Subcutaneous adipose tissue (tissue), 4 donors: ENCODE data around the gene PAK6. TPM values are rescaled to one million over a fixed set of nuclear protein-coding genes. Genes with fewer than 3 reads are reported as not detected.

Experiments
- total RNA-seq, 4 donors: library from RNA; depleted of rRNA; stranded (reverse); fragments of >200 nt; gene quantifications; one replicate each; pipeline ENCODE4 v1.1.0, GENCODE V29; 2016
- TF ChIP-seq, protein P1 (sequence below): fragments of 450-650 bp; IDR thresholded peaks from one replicate; pipeline ENCODE4 v1.5.1; 2016; ENCODE audit warnings: low read depth, mild to moderate bottlenecking, control low read depth, antibody characterized with exemption, moderate library complexity

Gene PAK6
- total RNA-seq, 4 donors from 2014 or later, result 0.49 to 4.1 (median 0.81) TPM

DNA sequence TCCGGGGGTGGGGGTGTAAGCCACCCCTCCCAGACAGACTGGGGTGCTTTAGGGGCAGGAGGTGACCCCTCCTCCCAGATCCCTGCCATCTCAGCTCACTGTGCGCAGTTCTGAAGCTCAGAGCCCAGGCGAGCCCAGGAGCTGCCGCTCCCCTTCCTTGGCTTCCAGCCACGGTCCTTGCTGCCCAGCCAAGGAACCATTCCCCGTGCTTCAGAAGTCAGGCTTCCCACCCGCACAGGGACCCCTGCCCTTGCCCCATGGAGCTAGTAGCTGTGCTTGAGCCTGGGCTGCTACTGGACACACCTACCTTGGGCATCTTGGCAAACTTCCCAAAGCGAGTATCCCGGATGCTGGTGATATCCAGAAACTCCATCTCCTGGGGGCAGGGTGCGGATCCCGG is 64.1 kb downstream of the PAK6 start:
- TF ChIP-seq, protein P1, sequence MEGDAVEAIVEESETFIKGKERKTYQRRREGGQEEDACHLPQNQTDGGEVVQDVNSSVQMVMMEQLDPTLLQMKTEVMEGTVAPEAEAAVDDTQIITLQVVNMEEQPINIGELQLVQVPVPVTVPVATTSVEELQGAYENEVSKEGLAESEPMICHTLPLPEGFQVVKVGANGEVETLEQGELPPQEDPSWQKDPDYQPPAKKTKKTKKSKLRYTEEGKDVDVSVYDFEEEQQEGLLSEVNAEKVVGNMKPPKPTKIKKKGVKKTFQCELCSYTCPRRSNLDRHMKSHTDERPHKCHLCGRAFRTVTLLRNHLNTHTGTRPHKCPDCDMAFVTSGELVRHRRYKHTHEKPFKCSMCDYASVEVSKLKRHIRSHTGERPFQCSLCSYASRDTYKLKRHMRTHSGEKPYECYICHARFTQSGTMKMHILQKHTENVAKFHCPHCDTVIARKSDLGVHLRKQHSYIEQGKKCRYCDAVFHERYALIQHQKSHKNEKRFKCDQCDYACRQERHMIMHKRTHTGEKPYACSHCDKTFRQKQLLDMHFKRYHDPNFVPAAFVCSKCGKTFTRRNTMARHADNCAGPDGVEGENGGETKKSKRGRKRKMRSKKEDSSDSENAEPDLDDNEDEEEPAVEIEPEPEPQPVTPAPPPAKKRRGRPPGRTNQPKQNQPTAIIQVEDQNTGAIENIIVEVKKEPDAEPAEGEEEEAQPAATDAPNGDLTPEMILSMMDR, result no peak

DNA sequence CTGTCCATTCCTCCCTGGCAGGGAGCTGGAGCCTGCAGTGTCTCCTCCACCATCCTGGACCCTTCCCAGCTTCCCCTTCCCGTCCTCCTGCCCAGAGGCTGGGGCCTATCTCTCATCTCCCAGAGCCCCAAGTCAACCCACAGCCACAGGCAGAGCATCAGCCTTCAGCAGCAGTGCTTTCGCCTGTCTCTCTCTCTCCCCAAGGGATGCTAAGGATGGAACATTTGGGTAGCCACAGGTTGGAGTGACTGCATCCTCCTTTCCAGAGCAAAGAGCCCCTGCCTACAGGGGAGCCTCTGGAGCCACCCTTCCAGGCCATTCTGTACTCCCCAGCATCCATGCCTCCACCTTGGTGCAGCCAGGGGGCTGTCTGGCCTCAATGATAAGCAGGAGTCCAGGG is 64.7 kb downstream of the PAK6 start:
- TF ChIP-seq, protein P1, result no peak

DNA sequence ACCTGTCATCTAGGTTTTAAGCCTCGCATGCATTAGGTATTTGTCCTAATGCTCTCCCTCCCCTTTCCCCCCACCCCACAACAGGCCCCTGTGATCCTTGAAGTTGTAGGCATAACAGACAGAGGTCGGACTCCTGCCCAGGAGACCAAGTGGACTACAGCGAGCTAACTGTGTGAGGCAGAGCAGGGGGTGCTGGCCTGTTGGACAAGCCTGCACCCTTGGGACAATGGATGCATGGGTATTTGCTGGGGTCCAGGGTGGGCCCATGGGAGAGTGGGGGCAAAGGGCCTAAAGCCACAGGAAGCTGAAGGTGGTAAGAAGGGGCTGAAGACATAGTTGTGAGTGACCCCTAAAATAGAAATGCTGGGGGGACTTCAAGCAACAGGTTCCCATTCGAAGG is 66.4 kb downstream of the PAK6 start:
- TF ChIP-seq, protein P1, result no peak

DNA sequence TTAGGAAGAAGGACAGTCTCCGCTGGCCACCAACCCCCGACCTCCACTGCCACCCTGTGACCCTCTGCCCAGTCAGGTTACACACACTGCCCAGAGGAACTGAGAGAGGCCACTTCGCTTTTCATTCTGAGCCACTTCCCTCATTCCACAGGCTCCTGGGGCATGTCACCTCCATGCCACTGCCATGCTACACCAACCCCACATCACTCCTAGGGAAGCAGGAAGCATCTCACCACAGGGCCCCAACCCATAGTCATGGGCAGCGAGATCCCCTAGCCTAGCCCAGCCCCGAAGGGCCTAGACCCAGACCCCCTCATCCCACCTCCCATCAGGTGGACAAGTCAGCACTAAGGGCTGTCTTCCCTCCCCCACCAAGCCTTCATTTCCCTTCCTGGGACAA is 67.5 kb downstream of the PAK6 start:
- TF ChIP-seq, protein P1, result no peak

DNA sequence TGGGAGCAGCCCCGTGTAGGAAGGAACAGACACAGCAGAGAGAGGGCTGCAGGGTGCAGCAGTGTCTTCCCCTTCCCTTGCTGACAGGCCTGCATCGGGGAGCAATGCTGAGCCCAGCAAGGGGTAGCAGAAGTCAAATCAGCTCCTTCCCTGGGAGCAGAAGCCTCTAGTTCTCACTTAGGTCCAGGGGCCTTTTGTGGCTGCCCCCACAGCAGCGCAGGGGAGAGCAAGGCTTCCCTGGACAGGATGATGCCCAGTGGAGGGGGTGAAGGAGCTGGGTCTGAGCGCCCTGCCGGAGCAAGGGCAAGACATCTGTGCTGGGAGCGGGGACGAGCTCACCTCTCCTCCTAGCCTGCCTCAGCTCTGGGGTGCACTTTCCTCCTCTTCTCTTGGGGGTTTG is 68.0 kb downstream of the PAK6 start:
- TF ChIP-seq, protein P1, result no peak

DNA sequence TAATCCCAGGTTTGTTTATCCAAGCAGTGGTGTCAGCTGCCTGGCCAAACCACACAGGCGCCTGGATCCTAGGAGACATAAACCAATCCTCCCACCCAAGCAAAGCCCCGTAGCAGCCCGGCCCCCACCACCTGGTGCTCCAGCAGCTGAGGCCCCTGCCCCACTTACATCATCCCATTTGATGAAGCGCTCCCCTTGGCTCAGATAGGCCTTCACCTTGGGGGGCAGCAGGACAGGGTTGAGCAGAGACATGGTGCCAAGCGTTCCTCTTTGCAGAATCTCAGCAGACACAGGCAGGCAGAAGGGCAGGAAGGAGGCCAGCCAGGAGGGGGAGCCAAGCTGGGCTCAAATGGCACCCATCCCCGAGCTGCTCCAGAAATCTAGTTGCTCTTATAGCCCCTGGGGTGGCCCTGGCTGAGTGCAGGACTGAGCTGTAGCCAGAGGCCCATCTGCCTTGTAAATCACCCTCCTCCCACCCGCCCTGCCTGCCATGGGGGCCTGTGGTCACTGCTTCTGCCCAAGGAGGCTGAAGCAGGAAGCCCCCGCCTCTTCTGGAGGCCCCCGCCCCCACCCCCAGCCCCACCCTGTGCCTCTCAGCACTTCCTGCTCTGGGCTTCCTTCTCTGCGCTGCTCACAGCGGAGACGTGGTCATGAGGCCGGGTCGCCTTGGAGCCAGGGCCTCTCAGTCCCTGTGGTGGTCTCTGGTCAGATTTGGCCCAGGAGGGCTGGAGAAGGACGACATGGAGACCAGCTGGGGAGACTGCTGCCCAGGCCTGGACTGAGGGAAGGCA is 68.8 kb downstream of the PAK6 start, which contains the start of gene PLCB2:
Gene PLCB2, minus strand, starts transcription at position 515 of the 791 bp plus-strand sequence. Its CDS starts 263 bp downstream, at position 252.
- TF ChIP-seq, protein P1, result no peak

DNA sequence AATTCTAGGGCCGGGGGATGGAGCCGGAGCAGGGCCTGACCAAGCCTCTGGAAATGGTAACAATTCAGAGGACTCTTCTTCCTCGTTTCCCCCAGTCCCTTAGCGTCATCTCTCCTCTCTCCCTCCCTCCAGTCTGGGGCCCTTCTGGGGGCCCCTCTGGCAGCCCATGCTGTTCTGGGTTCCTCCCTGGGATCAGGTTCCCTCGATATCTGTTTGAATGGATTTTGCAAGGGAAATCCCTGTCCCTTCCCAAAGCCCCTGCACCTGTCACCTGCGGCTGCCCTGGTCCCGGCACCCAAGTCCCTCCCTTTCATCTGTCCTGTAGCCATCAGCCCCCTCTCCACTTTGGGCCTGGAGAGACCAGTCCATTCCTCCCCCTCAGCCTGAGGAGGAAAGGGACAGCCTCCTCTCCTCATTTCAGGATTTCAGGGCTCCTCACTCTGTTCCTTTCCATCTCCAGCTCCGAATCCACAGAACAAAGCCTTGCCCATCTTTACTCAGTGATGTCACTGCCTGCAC is 70.5 kb downstream of the PAK6 start:
- TF ChIP-seq, protein P1, result no peak
